NT2/D1 (cell line): ENCODE results near the gene ARHGAP21.

Experiments used
- DNase-seq: peaks from one replicate; pipeline ENCODE4 v3.0.0-alpha.2; 2011; ENCODE audit warnings: low read depth, low spot score
- H3K27me3 ChIP-seq: 2 replicates; pipeline ENCODE4 v1.6.0; 2011; ENCODE audit warnings: mild to moderate bottlenecking; ENCODE audit not compliant: insufficient read length, insufficient read depth
- H3K36me3 ChIP-seq: 2 replicates; pipeline ENCODE4 v1.6.1; 2011; ENCODE audit warnings: mild to moderate bottlenecking, low read length, mixed read lengths; ENCODE audit not compliant: insufficient read depth, insufficient read length
- H3K4me1 ChIP-seq: 2 replicates; pipeline ENCODE4 v1.5.1; 2011; ENCODE audit not compliant: insufficient read depth, insufficient read length
- H3K4me3 ChIP-seq: 2 replicates; pipeline ENCODE4 v1.5.1; 2011; ENCODE audit warnings: low read depth; ENCODE audit not compliant: insufficient read length
- H3K9ac ChIP-seq: 2 replicates; pipeline ENCODE4 v1.6.0; 2011; ENCODE audit warnings: low read depth; ENCODE audit not compliant: insufficient read length
- H3K9me3 ChIP-seq: 2 replicates; pipeline ENCODE4 v1.5.1; 2011; ENCODE audit warnings: mild to moderate bottlenecking, low read length; ENCODE audit not compliant: insufficient read depth
- SUZ12 ChIP-seq: IDR thresholded peaks from 2 replicates; pipeline ENCODE4 v1.6.1; 2011; ENCODE audit not compliant: insufficient read length, insufficient read depth; ENCODE audit errors: extremely low read depth
- YY1 ChIP-seq: IDR thresholded peaks from 2 replicates; pipeline ENCODE4 v1.6.1; 2011; ENCODE audit not compliant: insufficient read length, insufficient read depth
- ZNF274 ChIP-seq: IDR thresholded peaks from 2 replicates; pipeline ENCODE4 v1.6.1; 2011; ENCODE audit warnings: mild to moderate bottlenecking, low read depth, low read length

Gene ARHGAP21

GRCh38 chr10:24545585-24545984 lies 178.1 kb downstream of the ARHGAP21 start:
- Histone ChIP-seq H3K36me3 (peaks cover 51% of the 10 kb centered on the region), H3K27me3 (no peaks in the 10 kb centered on the region), H3K4me3 (no peak overlapping the region), H3K9ac (no peak overlapping the region), H3K9me3 (no peaks in the 10 kb centered on the region), H3K4me1 (no peaks in the 10 kb centered on the region)
- DNase-seq, result no peak
- TF ChIP-seq YY1, result no peak
- TF ChIP-seq ZNF274, result no peak
- TF ChIP-seq SUZ12, result no peak

GRCh38 chr10:24544776-24545175 lies 178.9 kb downstream of the ARHGAP21 start:
- no peak overlapping the region for H3K4me3 ChIP-seq
- TF ChIP-seq SUZ12, result no peak
- no peak for TF ChIP-seq YY1
- no peak for TF ChIP-seq ZNF274
- peaks cover 56% of the 10 kb centered on the region for H3K36me3 ChIP-seq
- H3K4me1 ChIP-seq, result no peaks in the 10 kb centered on the region
- no peak overlapping the region for H3K9ac ChIP-seq
- H3K9me3 ChIP-seq, result no peaks in the 10 kb centered on the region
- H3K27me3 ChIP-seq, result no peaks in the 10 kb centered on the region
- DNase-seq, result no peak

- H3K9me3 ChIP-seq, result no peaks in the 10 kb centered on the region
- H3K27me3 ChIP-seq, result no peaks in the 10 kb centered on the region
- TF ChIP-seq SUZ12 (no peak), ZNF274 (no peak), YY1 (no peak)
- peaks cover 69% of the 10 kb centered on the region for H3K36me3 ChIP-seq
- no peaks in the 10 kb centered on the region for H3K4me1 ChIP-seq
- H3K4me3 ChIP-seq, result no peak overlapping the region
- no peak for DNase-seq
- H3K9ac ChIP-seq, result no peak overlapping the region
Measured at GRCh38 chr10:24542314-24543270, 181.1 kb downstream of the ARHGAP21 start.

- no peak overlapping the region for H3K4me3 ChIP-seq
- DNase-seq, result no peak
- no peaks in the 10 kb centered on the region for H3K27me3 ChIP-seq
- no peak for TF ChIP-seq YY1
- TF ChIP-seq SUZ12, result no peak
- no peak for TF ChIP-seq ZNF274
- H3K4me1 ChIP-seq, result no peaks in the 10 kb centered on the region
- no peak overlapping the region for H3K9ac ChIP-seq
- H3K9me3 ChIP-seq, result no peaks in the 10 kb centered on the region
- peaks cover 76% of the 10 kb centered on the region for H3K36me3 ChIP-seq
Measured at GRCh38 chr10:24541239-24541753, 182.4 kb downstream of the ARHGAP21 start.

- Histone ChIP-seq H3K27me3 (no peaks in the 10 kb centered on the region), H3K4me1 (no peaks in the 10 kb centered on the region), H3K9me3 (no peaks in the 10 kb centered on the region), H3K36me3 (peaks cover 73% of the 10 kb centered on the region), H3K4me3 (no peak overlapping the region), H3K9ac (no peak overlapping the region)
- TF ChIP-seq ZNF274, result no peak
- TF ChIP-seq SUZ12, result no peak
- no peak for TF ChIP-seq YY1
- no peak for DNase-seq
Measured at GRCh38 chr10:24536636-24537035, 187.1 kb downstream of the ARHGAP21 start.

- no peak for TF ChIP-seq ZNF274
- no peak for TF ChIP-seq SUZ12
- no peak for TF ChIP-seq YY1
- no peak overlapping the region for H3K4me3 ChIP-seq
- no peak for DNase-seq
- peaks cover 72% of the 10 kb centered on the region for H3K36me3 ChIP-seq
- no peaks in the 10 kb centered on the region for H3K4me1 ChIP-seq
- H3K27me3 ChIP-seq, result no peaks in the 10 kb centered on the region
- H3K9ac ChIP-seq, result no peak overlapping the region
- H3K9me3 ChIP-seq, result no peaks in the 10 kb centered on the region
Measured at GRCh38 chr10:24533981-24534380, 189.7 kb downstream of the ARHGAP21 start.
